Measurements from ENCODE around the gene PPFIA1. TPM values are rescaled to one million over a fixed set of nuclear protein-coding genes. Genes with fewer than 3 reads are reported as not detected.
A peak's percentile ranks its signal among the peaks of the same experiment; 100 is the strongest.

PPFIA1 gene
- total and polyA plus RNA-seq, 8 donors, result 14.9 to 28.7 (median 21.1) TPM

GRCh38 chr11:70413151-70413550 is 142.7 kb downstream of the PPFIA1 start:
- intact Hi-C loops (cut with DNase I), result no loop called here
- H3K4me3 ChIP-seq, result no peak overlapping the region
- FAIRE-seq (no peak), ATAC-seq (no peak), DNase-seq (no peak)
- no peak overlapping the region for H3K27ac ChIP-seq
- WGBS, 2 donors, result 92 to 95% methylated on average over 10 of the region's 10 CpGs
- no peaks in the 10 kb centered on the region for H3K27me3 ChIP-seq
- no peaks in the 10 kb centered on the region for H3K9me3 ChIP-seq
- H3K4me1 ChIP-seq, result no peaks in the 10 kb centered on the region
- H3K36me3 ChIP-seq, result peaks cover 6 to 81% (median 60%) of the 10 kb centered on the region in 3 donors
- no peak for TF ChIP-seq CTCF (IDR thresholded peaks at IDR 0.05)

GRCh38 chr11:70414341-70415100 is 144.0 kb downstream of the PPFIA1 start:
- Histone ChIP-seq H3K4me1 (no peaks in the 10 kb centered on the region), H3K27ac (no peak overlapping the region), H3K36me3 (peaks cover 3 to 78% (median 47%) of the 10 kb centered on the region in 3 donors), H3K4me3 (no peak overlapping the region), H3K9me3 (no peaks in the 10 kb centered on the region), H3K27me3 (no peaks in the 10 kb centered on the region)
- no peak for TF ChIP-seq CTCF (IDR thresholded peaks at IDR 0.05)
- DNase-seq (peak in 1 of 6 donors; percentile 7), FAIRE-seq (no peak), ATAC-seq (no peak)
- intact Hi-C loops (cut with DNase I), result no loop called here
- 95% methylated on average over 28 of the region's 28 CpGs for WGBS, 2 donors

GRCh38 chr11:70415191-70415590 is 144.7 kb downstream of the PPFIA1 start:
- Histone ChIP-seq H3K4me3 (no peak overlapping the region), H3K27me3 (no peaks in the 10 kb centered on the region), H3K4me1 (no peaks in the 10 kb centered on the region), H3K27ac (no peak overlapping the region), H3K36me3 (peaks cover 0 to 78% (median 46%) of the 10 kb centered on the region in 3 donors), H3K9me3 (no peaks in the 10 kb centered on the region)
- 81 to 84% methylated on average over 10 of the region's 10 CpGs for WGBS, 2 donors
- intact Hi-C loops (cut with DNase I), result no loop called here
- peak in 1 of 4 donors; percentile 22 for ATAC-seq
- no peak for TF ChIP-seq CTCF (IDR thresholded peaks at IDR 0.05)
- DNase-seq, result peak in 1 of 6 donors; percentile 12
- FAIRE-seq, result no peak

GRCh38 chr11:70415642-70416395 is 145.3 kb downstream of the PPFIA1 start:
- H3K4me1 ChIP-seq, result no peaks in the 10 kb centered on the region
- no peaks in the 10 kb centered on the region for H3K9me3 ChIP-seq
- WGBS, 2 donors, result 89% methylated on average over 25 of the region's 25 CpGs
- FAIRE-seq (no peak), ATAC-seq (no peak), DNase-seq (peak in 1 of 6 donors; percentile 12)
- H3K27me3 ChIP-seq, result no peaks in the 10 kb centered on the region
- intact Hi-C loops (cut with DNase I), result no loop called here
- TF ChIP-seq CTCF (IDR thresholded peaks at IDR 0.05), result no peak
- H3K27ac ChIP-seq, result no peak overlapping the region
- no peak overlapping the region for H3K4me3 ChIP-seq
- peaks cover 0 to 75% (median 46%) of the 10 kb centered on the region in 3 donors for H3K36me3 ChIP-seq
